OCI-LY7 (cell line): ENCODE data around the gene C3orf52. TPM values are rescaled to one million over a fixed set of nuclear protein-coding genes. Genes with fewer than 3 reads are reported as not detected.

Experiments
- BruUV-seq: library from RNA; stranded (reverse); fragments of 400-500 nt; replicated peaks from 2 replicates; lab custom pipeline; 2021; lab: Mats Ljungman, UMichigan
- CTCF ChIA-PET: fragments of 300-600 bp; sonication (Branson Sonifier 250); formaldehyde crosslinking; loops from one replicate; lab custom pipeline; 2022; ENCODE audit warnings: antibody characterized with exemption; ENCODE audit not compliant: unreplicated experiment; lab: Charles Lee
- POLR2A ChIA-PET: fragments of 300-600 bp; sonication (Branson Sonifier 250); formaldehyde crosslinking; loops from one replicate; lab custom pipeline; 2022; ENCODE audit warnings: antibody characterized with exemption; lab: Charles Lee
- DNase-seq: peaks from one replicate; pipeline ENCODE4 v3.0.0-alpha.2; 2015; ENCODE audit warnings: low spot score
- H2AFZ ChIP-seq: fragments of 200-600 bp; sonication (generic), shearing (Covaris generic); 2 replicates; pipeline ENCODE4 v1.6.1; 2014; ENCODE audit warnings: mild to moderate bottlenecking, antibody characterized with exemption, low read length, moderate library complexity
- H3K27ac ChIP-seq: fragments of 200-600 bp; sonication (generic); 2 replicates; pipeline ENCODE4 v1.5.1; 2014; ENCODE audit warnings: mixed run types, low read depth, mild to moderate bottlenecking, moderate library complexity, low read length, inconsistent platforms; ENCODE audit not compliant: poor library complexity, severe bottlenecking
- H3K36me3 ChIP-seq: fragments of 200-600 bp; sonication (generic); 2 replicates; pipeline ENCODE4 v1.6.1; 2014; ENCODE audit warnings: mild to moderate bottlenecking, antibody characterized with exemption, low read length, moderate library complexity, mixed read lengths; ENCODE audit not compliant: insufficient read depth
- H3K4me1 ChIP-seq: fragments of 200-600 bp; sonication (generic); 2 replicates; pipeline ENCODE4 v1.5.1; 2014; ENCODE audit warnings: mild to moderate bottlenecking, low read length; ENCODE audit not compliant: insufficient read depth, poor library complexity, severe bottlenecking
- H3K4me2 ChIP-seq: fragments of 200-600 bp; sonication (generic); 2 replicates; pipeline ENCODE4 v1.6.1; 2014; ENCODE audit warnings: mild to moderate bottlenecking, low read length
- H3K4me3 ChIP-seq: fragments of 200-600 bp; sonication (generic); 2 replicates; pipeline ENCODE4 v1.5.1; 2014; ENCODE audit warnings: mild to moderate bottlenecking, low read depth, low read length; ENCODE audit not compliant: poor library complexity, severe bottlenecking
- H3K79me2 ChIP-seq: fragments of 200-600 bp; sonication (generic); 2 replicates; pipeline ENCODE4 v1.6.1; 2016; ENCODE audit warnings: low read depth, mild to moderate bottlenecking, low read length, moderate library complexity, mixed read lengths; ENCODE audit not compliant: insufficient read depth
- H3K9me2 ChIP-seq: fragments of 200-600 bp; sonication (generic); 2 replicates; pipeline ENCODE4 v1.6.1; 2016; ENCODE audit warnings: mild to moderate bottlenecking, low read length, mixed read lengths; ENCODE audit not compliant: insufficient read depth
- H3K9me3 ChIP-seq: fragments of 200-600 bp; sonication (generic); 2 replicates; pipeline ENCODE4 v1.6.1; 2014; ENCODE audit warnings: mild to moderate bottlenecking, mixed run types, low read length, mixed read lengths
- H4K20me1 ChIP-seq: fragments of 200-600 bp; sonication (generic); 2 replicates; pipeline ENCODE4 v1.6.1; 2014; ENCODE audit warnings: mild to moderate bottlenecking, antibody characterized with exemption, low read length, moderate library complexity, mixed read lengths; ENCODE audit not compliant: insufficient read depth
- CTCF ChIP-seq: fragments of 200-600 bp; sonication (generic); conservative IDR thresholded peaks from 2 replicates; pipeline ENCODE4 v1.5.1; 2014; ENCODE audit warnings: mild to moderate bottlenecking, antibody characterized with exemption, low read length, moderate library complexity, mixed read lengths
- EZH2phosphoT487 ChIP-seq: fragments of 200-600 bp; sonication (generic); IDR thresholded peaks from 2 replicates; pipeline ENCODE4 v1.6.1; 2018; ENCODE audit warnings: low read depth, borderline replicate concordance, mild to moderate bottlenecking, mixed run types, antibody characterized with exemption, low read length, moderate library complexity, mixed read lengths
- intact Hi-C: fragments of 100-400 bp; cut with micrococcal nuclease; formaldehyde crosslinking; loops from one replicate; pipeline ENCODE4 v1.10.0; 2022; ENCODE audit not compliant: unreplicated experiment
- total RNA-seq, 2 experiments: library from RNA; depleted of rRNA in 1 of 2; stranded (reverse); fragments of >200 nt in 1 of 2; shearing (Covaris generic) in 1 of 2; gene quantifications; 2 replicates each; pipeline ENCODE4 v1.2.3, GENCODE V29; 2014 to 2022

C3orf52 gene
- total RNA-seq, 2 experiments from 2014 or later = 11.2 to 19.0 TPM

GRCh38 chr3:112092496-112093179 is 6.4 kb downstream of the C3orf52 start:
- Histone ChIP-seq H3K79me2 (peaks cover 12% of the 10 kb centered on the region; the same call in 1 of the 2 replicates), H3K27ac (peak overlapping the region; percentile 65), H3K9me2 (no peaks in the 10 kb centered on the region), H2AFZ (peak overlapping the region; percentile 84), H3K9me3 (no peaks in the 10 kb centered on the region), H3K4me3 (peak overlapping the region; percentile 49), H4K20me1 (no peaks in the 10 kb centered on the region), H3K36me3 (peaks cover 12% of the 10 kb centered on the region), H3K4me1 (peaks cover 57% of the 10 kb centered on the region), H3K4me2 (peak overlapping the region; percentile 71)
- ChIA-PET POLR2A (interaction anchor here (0.5 to 2.5 kb wide), 11 partner anchors 8 to 230 kb away, joined by 3 to 10 read pairs (median 3); partner anchors contain the start of gene GCSAM), CTCF (interaction anchor here (1.0 to 1.4 kb wide), 2 partner anchors 17 to 19 kb away, joined by 3 to 6 read pairs; no protein-coding TSS in a partner anchor)
- TF ChIP-seq EZH2phosphoT487 (no peak), CTCF (no peak)
- intact Hi-C loops = no loop called here
- BruUV-seq = no TSS peak
- DNase-seq = peak; percentile 64

DNA sequence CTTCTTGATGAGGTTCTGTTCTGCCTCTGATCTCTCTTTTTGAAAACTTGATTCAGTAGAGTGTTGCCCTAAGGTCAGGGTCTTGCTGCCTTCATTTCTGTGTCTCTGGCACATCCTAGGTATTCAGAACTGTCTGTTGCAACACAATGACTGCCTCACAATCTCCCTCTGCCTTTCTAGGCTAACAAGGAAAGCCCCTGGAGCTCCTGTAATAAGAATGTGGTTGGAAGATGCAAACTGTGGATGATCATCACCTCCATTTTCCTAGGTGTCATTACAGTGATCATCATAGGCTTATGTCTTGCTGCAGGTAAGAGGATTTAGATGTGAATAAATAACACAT is 7.0 kb downstream of the C3orf52 start:
- TF ChIP-seq EZH2phosphoT487 (no peak), CTCF (no peak)
- Histone ChIP-seq H3K9me2 (no peaks in the 10 kb centered on the region), H3K4me3 (peak overlapping the region; percentile 49), H3K79me2 (peaks cover 12% of the 10 kb centered on the region; the same call in 1 of the 2 replicates), H4K20me1 (no peaks in the 10 kb centered on the region), H3K27ac (peak overlapping the region; percentile 65), H3K9me3 (no peaks in the 10 kb centered on the region; the same call in 1 of the 2 replicates), H2AFZ (peak overlapping the region; percentile 84), H3K4me2 (peak overlapping the region; percentile 71), H3K36me3 (peaks cover 12% of the 10 kb centered on the region), H3K4me1 (peaks cover 54% of the 10 kb centered on the region)
- ChIA-PET POLR2A (interaction anchor here (0.9 to 2.5 kb wide), 2 partner anchors 16 to 230 kb away, joined by 3 to 10 read pairs; no protein-coding TSS in a partner anchor), CTCF (interaction anchor here (1.4 kb wide), 1 partner anchor 18 kb away, joined by 6 read pairs; no protein-coding TSS in a partner anchor)
- no peak for DNase-seq
- no TSS peak for BruUV-seq
- intact Hi-C loops = no loop called here
